ENCODE data around the gene KIAA1614.

The KIAA1614 gene

GRCh38 chr1:180923887-180924286 lies 11.2 kb downstream of the KIAA1614 start:
- H3K27me3 ChIP-seq (replicated peaks; ENCODE audit: control insufficient read depth, insufficient read depth, low read length), result no peaks in the 10 kb centered on the region; the same call in 1 of the 2 replicates
- no peak for DNase-seq (ENCODE audit: extremely low read depth, insufficient read length)
- TF ChIP-seq, protein P1, sequence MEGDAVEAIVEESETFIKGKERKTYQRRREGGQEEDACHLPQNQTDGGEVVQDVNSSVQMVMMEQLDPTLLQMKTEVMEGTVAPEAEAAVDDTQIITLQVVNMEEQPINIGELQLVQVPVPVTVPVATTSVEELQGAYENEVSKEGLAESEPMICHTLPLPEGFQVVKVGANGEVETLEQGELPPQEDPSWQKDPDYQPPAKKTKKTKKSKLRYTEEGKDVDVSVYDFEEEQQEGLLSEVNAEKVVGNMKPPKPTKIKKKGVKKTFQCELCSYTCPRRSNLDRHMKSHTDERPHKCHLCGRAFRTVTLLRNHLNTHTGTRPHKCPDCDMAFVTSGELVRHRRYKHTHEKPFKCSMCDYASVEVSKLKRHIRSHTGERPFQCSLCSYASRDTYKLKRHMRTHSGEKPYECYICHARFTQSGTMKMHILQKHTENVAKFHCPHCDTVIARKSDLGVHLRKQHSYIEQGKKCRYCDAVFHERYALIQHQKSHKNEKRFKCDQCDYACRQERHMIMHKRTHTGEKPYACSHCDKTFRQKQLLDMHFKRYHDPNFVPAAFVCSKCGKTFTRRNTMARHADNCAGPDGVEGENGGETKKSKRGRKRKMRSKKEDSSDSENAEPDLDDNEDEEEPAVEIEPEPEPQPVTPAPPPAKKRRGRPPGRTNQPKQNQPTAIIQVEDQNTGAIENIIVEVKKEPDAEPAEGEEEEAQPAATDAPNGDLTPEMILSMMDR (IDR thresholded peaks at IDR 0.05; ENCODE audit: insufficient read depth, low read length, poor library complexity, severe bottlenecking), result no peak
- no peaks in the 10 kb centered on the region for H3K36me3 ChIP-seq (ENCODE audit: control insufficient read depth, insufficient read depth, low read length)
- no peak overlapping the region for H3K4me3 ChIP-seq (replicated peaks; ENCODE audit: low read depth, low read length)

GRCh38 chr1:180924939-180925338 lies 12.2 kb downstream of the KIAA1614 start:
- DNase-seq (ENCODE audit: extremely low read depth, insufficient read length), result no peak
- Histone ChIP-seq H3K36me3 (ENCODE audit: control insufficient read depth, insufficient read depth, low read length) (no peaks in the 10 kb centered on the region), H3K4me3 (replicated peaks; ENCODE audit: low read depth, low read length) (no peak overlapping the region), H3K27me3 (replicated peaks; ENCODE audit: control insufficient read depth, insufficient read depth, low read length) (no peaks in the 10 kb centered on the region; the same call in 1 of the 2 replicates)
- TF ChIP-seq, protein P1 (IDR thresholded peaks at IDR 0.05; ENCODE audit: insufficient read depth, low read length, poor library complexity, severe bottlenecking), result no peak

GRCh38 chr1:180925471-180926051 lies 12.9 kb downstream of the KIAA1614 start:
- H3K4me3 ChIP-seq (replicated peaks; ENCODE audit: low read depth, low read length), result no peak overlapping the region
- no peaks in the 10 kb centered on the region for H3K36me3 ChIP-seq (ENCODE audit: control insufficient read depth, insufficient read depth, low read length)
- no peak for DNase-seq (ENCODE audit: extremely low read depth, insufficient read length)
- H3K27me3 ChIP-seq (replicated peaks; ENCODE audit: control insufficient read depth, insufficient read depth, low read length), result no peaks in the 10 kb centered on the region; the same call in 1 of the 2 replicates
- TF ChIP-seq, protein P1 (IDR thresholded peaks at IDR 0.05; ENCODE audit: insufficient read depth, low read length, poor library complexity, severe bottlenecking), result no peak

DNA sequence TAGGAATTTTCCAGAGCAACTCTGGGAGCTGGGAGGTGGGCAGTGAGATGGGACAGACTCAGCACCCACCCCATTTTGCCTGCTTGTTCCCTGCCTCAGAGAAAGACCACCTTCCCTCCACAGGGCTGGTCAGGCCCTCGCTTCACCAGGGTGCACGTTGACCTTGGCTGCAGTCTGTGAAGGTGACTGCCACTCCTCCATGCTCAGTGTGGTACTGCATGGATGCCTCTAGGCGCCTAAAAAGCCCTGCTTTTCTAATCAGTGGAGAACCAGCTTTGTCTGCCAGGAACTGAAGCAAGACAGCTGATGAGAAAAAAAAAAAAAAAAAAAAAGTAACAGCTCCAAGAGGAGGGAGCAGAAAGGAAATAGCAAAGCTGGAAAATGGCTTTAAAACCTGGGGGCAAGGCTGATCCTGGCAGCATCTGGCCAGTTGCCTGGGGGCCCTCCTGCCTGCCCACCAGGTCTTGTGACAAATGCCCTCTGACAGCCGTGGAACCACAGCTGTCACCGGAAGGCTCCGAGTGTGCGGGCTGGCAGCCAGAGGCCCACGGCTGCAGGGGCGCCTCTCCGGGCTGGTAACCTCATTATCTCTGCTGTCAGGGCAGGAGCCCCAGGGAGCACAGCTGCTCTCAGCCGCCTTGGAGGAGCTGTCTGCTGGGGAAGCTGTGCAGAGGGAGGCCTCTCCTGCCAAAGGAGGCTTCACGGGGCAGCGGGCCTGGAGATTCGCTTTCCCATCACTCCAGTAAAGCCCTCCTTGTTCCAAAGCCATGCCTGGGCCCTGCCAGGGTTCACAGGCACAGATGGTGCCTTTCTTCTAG lies 13.7 kb downstream of the KIAA1614 start:
- TF ChIP-seq, protein P1 (IDR thresholded peaks at IDR 0.05; ENCODE audit: insufficient read depth, low read length, poor library complexity, severe bottlenecking), result no peak
- H3K36me3 ChIP-seq (ENCODE audit: control insufficient read depth, insufficient read depth, low read length), result no peaks in the 10 kb centered on the region
- H3K4me3 ChIP-seq (replicated peaks; ENCODE audit: low read depth, low read length), result no peak overlapping the region
- peak; percentile 49 for DNase-seq (ENCODE audit: extremely low read depth, insufficient read length)
- H3K27me3 ChIP-seq (replicated peaks; ENCODE audit: control insufficient read depth, insufficient read depth, low read length), result no peaks in the 10 kb centered on the region; the same call in 1 of the 2 replicates

DNA sequence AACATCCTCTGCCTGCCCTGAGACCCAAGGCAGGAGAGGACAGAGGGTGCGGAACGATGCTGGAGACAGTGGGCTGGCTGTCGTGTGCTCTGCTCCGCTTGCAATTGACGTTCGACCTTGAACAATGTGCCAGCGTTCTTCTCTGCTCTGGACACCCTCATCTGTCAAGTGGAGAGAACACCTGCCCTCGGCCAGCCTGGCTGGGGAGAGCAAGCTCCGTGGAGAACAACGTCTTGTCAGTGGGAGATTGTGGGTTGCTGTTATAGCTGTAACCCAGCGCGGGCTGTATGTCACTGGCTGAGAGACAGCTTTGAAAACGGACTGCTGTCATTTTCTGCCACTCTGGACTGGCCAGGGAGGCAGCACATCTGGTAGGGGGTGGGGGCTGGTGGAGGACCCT lies 14.7 kb downstream of the KIAA1614 start:
- H3K27me3 ChIP-seq (replicated peaks; ENCODE audit: control insufficient read depth, insufficient read depth, low read length), result no peaks in the 10 kb centered on the region
- no peak overlapping the region for H3K4me3 ChIP-seq (replicated peaks; ENCODE audit: low read depth, low read length)
- H3K36me3 ChIP-seq (ENCODE audit: control insufficient read depth, insufficient read depth, low read length), result no peaks in the 10 kb centered on the region
- TF ChIP-seq, protein P1 (IDR thresholded peaks at IDR 0.05; ENCODE audit: insufficient read depth, low read length, poor library complexity, severe bottlenecking), result no peak
- no peak for DNase-seq (ENCODE audit: extremely low read depth, insufficient read length)

Measured in GM06990 (cell line).